Measurements from ENCODE around the gene USP40. TPM values are rescaled to one million over a fixed set of nuclear protein-coding genes. Genes with fewer than 3 reads are reported as not detected.

Gene USP40
- total RNA-seq, 2 experiments from 2014 or later = 14.5 to 15.1 TPM

- ChIA-PET CTCF (no interaction called here), POLR2A (no interaction called here)
Measured at GRCh38 chr2:233449921-233450863, 116.4 kb downstream of the USP40 start.

- POLR2A ChIA-PET = no interaction called here
- CTCF ChIA-PET = no interaction called here
Measured at GRCh38 chr2:233449081-233449901, 117.3 kb downstream of the USP40 start.

- CTCF ChIA-PET = no interaction called here
- POLR2A ChIA-PET = no interaction called here
Measured at GRCh38 chr2:233448575-233448974, 118.0 kb downstream of the USP40 start.

GRCh38 chr2:233448220-233448559 is 118.4 kb downstream of the USP40 start:
- POLR2A ChIA-PET = no interaction called here
- CTCF ChIA-PET = no interaction called here

- ChIA-PET POLR2A (no interaction called here), CTCF (no interaction called here)
Measured at GRCh38 chr2:233447506-233448219, 118.9 kb downstream of the USP40 start.

GRCh38 chr2:233446606-233447305 is 119.8 kb downstream of the USP40 start:
- ChIA-PET POLR2A (no interaction called here), CTCF (no interaction called here)

GRCh38 chr2:233446121-233446520 is 120.5 kb downstream of the USP40 start:
- POLR2A ChIA-PET = no interaction called here
- CTCF ChIA-PET = no interaction called here

GRCh38 chr2:233445152-233445830 is 121.3 kb downstream of the USP40 start:
- ChIA-PET CTCF (interaction anchor here (0.5 to 3.8 kb wide), 5 partner anchors 14 to 151 kb away, joined by 3 to 41 read pairs (median 3); no protein-coding TSS in a partner anchor), POLR2A (no interaction called here)

GRCh38 chr2:233444501-233444900 is 122.1 kb downstream of the USP40 start:
- CTCF ChIA-PET = interaction anchor here (0.6 to 3.8 kb wide), 10 partner anchors 15 to 150 kb away, joined by 3 to 41 read pairs (median 4); partner anchors contain the start of gene DGKD
- POLR2A ChIA-PET = no interaction called here

GRCh38 chr2:233443511-233444183 is 122.9 kb downstream of the USP40 start:
- ChIA-PET CTCF (interaction anchor here (0.6 to 3.8 kb wide), 18 partner anchors 11 to 152 kb away, joined by 3 to 41 read pairs (median 4); partner anchors contain the start of gene DGKD), POLR2A (no interaction called here)

GRCh38 chr2:233442028-233442310 is 124.6 kb downstream of the USP40 start:
- CTCF ChIA-PET = interaction anchor here (3.8 kb wide), 1 partner anchor 39 kb away, joined by 41 read pairs; no protein-coding TSS in a partner anchor

GRCh38 chr2:233441161-233442027 is 125.2 kb downstream of the USP40 start:
- ChIA-PET CTCF (interaction anchor here (1.3 kb wide), 1 partner anchor 37 kb away, joined by 4 read pairs; no protein-coding TSS in a partner anchor), POLR2A (no interaction called here)

More at GRCh38 chr2:233442028-233442310, 124.6 kb downstream of the USP40 start:
- POLR2A ChIA-PET = no interaction called here

- POLR2A ChIA-PET = no interaction called here
- CTCF ChIA-PET = interaction anchor here (1.3 kb wide), 1 partner anchor 36 kb away, joined by 4 read pairs; no protein-coding TSS in a partner anchor
Measured at GRCh38 chr2:233440714-233441113, 125.9 kb downstream of the USP40 start.

- POLR2A ChIA-PET = no interaction called here
- CTCF ChIA-PET = interaction anchor here (1.3 kb wide), 1 partner anchor 36 kb away, joined by 4 read pairs; no protein-coding TSS in a partner anchor
Measured at GRCh38 chr2:233440314-233440713, 126.3 kb downstream of the USP40 start.

- CTCF ChIA-PET = interaction anchor here (1.1 to 2.1 kb wide), 2 partner anchors 10 to 35 kb away, joined by 3 to 5 read pairs; no protein-coding TSS in a partner anchor
- POLR2A ChIA-PET = no interaction called here
Measured at GRCh38 chr2:233439191-233439590, 127.4 kb downstream of the USP40 start.

- POLR2A ChIA-PET = no interaction called here
- CTCF ChIA-PET = interaction anchor here (1.1 to 2.1 kb wide), 3 partner anchors 9 to 85 kb away, joined by 3 to 5 read pairs (median 3); partner anchors contain the start of gene DGKD
Measured at GRCh38 chr2:233438573-233439147, 127.9 kb downstream of the USP40 start.

All from activated CD8-positive, alpha-beta memory T cell treated with anti-CD3 and anti-CD28 coated beads for 36 hours (primary cell).